Common myeloid progenitor, CD34-positive (primary cell): Measurements from ENCODE around the gene VGF.
"Not testable (repeated sequence)": the region's sequence is repeated elsewhere in the genome, so short reads cannot be mapped to it uniquely, and the experiment has no call there.

Experiments used
- CTCF ChIA-PET: fragments of 350-600 bp; sonication (Branson Sonifier 250); formaldehyde crosslinking; loops from one replicate; lab custom pipeline; 2021; ENCODE audit warnings: antibody characterized with exemption; lab: Charles Lee
- POLR2A ChIA-PET: fragments of 350-600 bp; sonication (Branson Sonifier 250); formaldehyde crosslinking; loops from one replicate; lab custom pipeline; 2021; ENCODE audit warnings: antibody characterized with exemption; lab: Charles Lee
- DNase-seq, 3 donors: peaks; one replicate each; pipeline versions ENCODE4 v3.0.0 to v3.0.0-alpha.2; 2013
- H3K27ac ChIP-seq, 2 experiments: 1 replicate in 1 of 2; 2 replicates in 1 of 2; pipeline ENCODE4 v1.7.0; 2013; ENCODE audit warnings: inconsistent platforms in 2 of 2, low read length in 2 of 2, mild to moderate bottlenecking in 2 of 2, low read depth in 1 of 2, moderate library complexity in 1 of 2; ENCODE audit not compliant: severe bottlenecking in 2 of 2, insufficient read depth in 1 of 2, poor library complexity in 1 of 2
- H3K27me3 ChIP-seq, 5 experiments: replicated peaks in 2 of 5; 1 replicate in 3 of 5; 2 replicates in 2 of 5; pipeline versions ENCODE4 v1.6.1 to v1.7.0; 2013; ENCODE audit warnings: low read length in 4 of 5, mild to moderate bottlenecking in 2 of 5, moderate library complexity in 2 of 5, inconsistent platforms in 1 of 5; ENCODE audit not compliant: insufficient read depth in 5 of 5, control insufficient read depth in 4 of 5
- H3K36me3 ChIP-seq, 4 experiments: 1 replicate in 2 of 4; 2 replicates in 2 of 4; pipeline versions ENCODE4 v1.6.1 to v1.7.0; 2013; ENCODE audit warnings: low read length in 3 of 4, control low read depth in 1 of 4, mild to moderate bottlenecking in 1 of 4; ENCODE audit not compliant: control insufficient read depth in 4 of 4, insufficient read depth in 4 of 4
- H3K4me1 ChIP-seq, 4 experiments: 1 replicate in 3 of 4; 2 replicates in 1 of 4; pipeline versions ENCODE4 v1.6.1 to v1.7.1; 2013; ENCODE audit warnings: low read length in 3 of 4, mild to moderate bottlenecking in 3 of 4, control low read depth in 1 of 4, inconsistent platforms in 1 of 4, moderate library complexity in 1 of 4; ENCODE audit not compliant: control insufficient read depth in 4 of 4, insufficient read depth in 4 of 4; ENCODE audit errors: control extremely low read depth in 1 of 4
- H3K4me3 ChIP-seq, 7 experiments: 1 replicate in 4 of 7; 2 replicates in 3 of 7; pipeline versions ENCODE4 v1.5.1 to v1.7.0; 2013; ENCODE audit warnings: mild to moderate bottlenecking in 7 of 7, low read length in 6 of 7, moderate library complexity in 6 of 7, inconsistent platforms in 2 of 7, low read depth in 2 of 7, control low read depth in 1 of 7; ENCODE audit not compliant: insufficient read depth in 4 of 7, control insufficient read depth in 1 of 7; ENCODE audit errors: extremely low read depth in 1 of 7
- H3K9me3 ChIP-seq, 5 experiments: 1 replicate in 4 of 5; 2 replicates in 1 of 5; pipeline versions ENCODE4 v1.6.1 to v1.7.1; 2013; ENCODE audit warnings: low read length in 4 of 5, mild to moderate bottlenecking in 2 of 5, inconsistent platforms in 1 of 5, low read depth in 1 of 5, moderate library complexity in 1 of 5; ENCODE audit not compliant: control insufficient read depth in 4 of 5, insufficient read depth in 2 of 5; ENCODE audit errors: control extremely low read depth in 1 of 5
- WGBS: methylation state at CpG from one replicate; pipeline ENCODE4 v1.1.5; 2013; ENCODE audit not compliant: insufficient coverage; 5-methylcytosine and 5-hydroxymethylcytosine counted together

VGF gene

DNA sequence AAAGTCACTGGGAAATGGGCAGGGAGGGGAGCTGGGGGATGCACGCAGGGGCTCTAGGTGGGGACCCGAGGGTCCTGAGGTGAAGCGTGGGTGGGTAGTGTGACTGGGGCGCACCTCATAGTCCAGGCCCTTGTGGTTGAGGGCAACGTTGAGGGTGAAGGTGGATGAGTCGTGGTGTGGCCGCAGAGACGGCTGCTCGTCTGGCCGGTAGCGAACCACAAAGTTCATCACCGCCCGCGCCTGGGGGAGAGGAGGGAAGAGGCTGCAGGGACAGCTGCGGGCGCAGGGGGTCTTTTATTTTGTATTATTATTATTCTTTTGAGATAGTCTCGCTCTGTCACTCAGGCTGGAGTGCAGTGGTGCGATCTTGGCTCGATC lies 41.3 kb upstream of the VGF start:
- Histone ChIP-seq H3K27ac (no peak overlapping the region), H3K4me1 (peaks cover 0 to 6% (median 5%) of the 10 kb centered on the region in 4 experiments), H3K4me3 (no peak overlapping the region), H3K36me3 (peaks cover 0 to 42% (median 21%) of the 10 kb centered on the region in 4 experiments), H3K9me3 (no peaks in the 10 kb centered on the region), H3K27me3 (peaks cover 0 to 31% (median 14%) of the 10 kb centered on the region in 5 experiments)
- CTCF ChIA-PET, result interaction anchor here (0.8 to 1.5 kb wide), 2 partner anchors 12 to 14 kb away, joined by 3 to 5 read pairs; no protein-coding TSS in a partner anchor
- DNase-seq, result no peak
- WGBS, result 94% methylated on average over 13 of the region's 19 CpGs
- POLR2A ChIA-PET, result no interaction called here

DNA sequence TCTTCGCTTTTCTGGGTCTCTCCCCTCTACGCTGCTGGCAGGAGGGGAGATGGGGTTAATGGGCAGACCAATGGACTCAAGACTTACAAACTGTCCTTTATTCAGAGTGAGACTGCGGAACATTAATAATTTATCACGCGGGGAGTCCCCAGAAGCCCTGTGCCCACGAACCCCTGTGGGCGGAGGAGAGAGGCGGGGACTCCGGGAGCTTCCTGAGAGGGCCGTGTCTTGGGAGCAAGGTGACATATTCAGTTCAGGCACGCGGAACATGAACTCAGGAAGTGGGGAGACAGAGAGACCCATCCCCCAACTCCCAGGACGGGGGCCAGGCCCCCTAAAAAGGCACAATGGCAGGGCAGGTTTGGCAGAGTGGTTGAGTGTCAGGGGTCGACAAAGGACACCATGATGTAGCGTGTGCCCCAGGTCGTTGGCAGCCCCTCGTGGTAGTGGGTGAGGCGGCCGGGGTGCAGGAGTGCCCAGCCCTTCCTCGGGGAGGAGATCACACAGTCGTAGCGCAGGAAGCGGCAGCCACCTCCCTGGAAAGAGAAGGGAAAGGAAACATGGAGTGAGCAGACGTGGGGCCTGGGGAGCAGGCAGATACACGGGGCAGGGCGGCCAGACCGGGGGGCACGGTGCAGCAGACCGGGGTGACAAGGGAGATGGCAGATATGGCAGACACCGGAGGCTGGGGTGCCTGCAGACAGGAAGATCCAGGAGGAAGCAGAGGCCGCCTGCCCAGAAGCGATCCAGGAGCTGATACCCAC lies 40.7 kb upstream of the VGF start:
- DNase-seq, result no peak
- H3K27me3 ChIP-seq, result peaks cover 0 to 36% (median 14%) of the 10 kb centered on the region in 5 experiments
- peaks cover 0 to 36% (median 17%) of the 10 kb centered on the region in 4 experiments for H3K36me3 ChIP-seq
- no peaks in the 10 kb centered on the region for H3K9me3 ChIP-seq
- ChIA-PET CTCF (interaction anchor here (1.5 kb wide), 1 partner anchor 13 kb away, joined by 5 read pairs; no protein-coding TSS in a partner anchor), POLR2A (no interaction called here)
- peaks cover 0 to 8% (median 6%) of the 10 kb centered on the region in 4 experiments for H3K4me1 ChIP-seq
- WGBS, result 90% methylated on average over 27 of the region's 32 CpGs
- no peak overlapping the region for H3K4me3 ChIP-seq
- H3K27ac ChIP-seq, result no peak overlapping the region

DNA sequence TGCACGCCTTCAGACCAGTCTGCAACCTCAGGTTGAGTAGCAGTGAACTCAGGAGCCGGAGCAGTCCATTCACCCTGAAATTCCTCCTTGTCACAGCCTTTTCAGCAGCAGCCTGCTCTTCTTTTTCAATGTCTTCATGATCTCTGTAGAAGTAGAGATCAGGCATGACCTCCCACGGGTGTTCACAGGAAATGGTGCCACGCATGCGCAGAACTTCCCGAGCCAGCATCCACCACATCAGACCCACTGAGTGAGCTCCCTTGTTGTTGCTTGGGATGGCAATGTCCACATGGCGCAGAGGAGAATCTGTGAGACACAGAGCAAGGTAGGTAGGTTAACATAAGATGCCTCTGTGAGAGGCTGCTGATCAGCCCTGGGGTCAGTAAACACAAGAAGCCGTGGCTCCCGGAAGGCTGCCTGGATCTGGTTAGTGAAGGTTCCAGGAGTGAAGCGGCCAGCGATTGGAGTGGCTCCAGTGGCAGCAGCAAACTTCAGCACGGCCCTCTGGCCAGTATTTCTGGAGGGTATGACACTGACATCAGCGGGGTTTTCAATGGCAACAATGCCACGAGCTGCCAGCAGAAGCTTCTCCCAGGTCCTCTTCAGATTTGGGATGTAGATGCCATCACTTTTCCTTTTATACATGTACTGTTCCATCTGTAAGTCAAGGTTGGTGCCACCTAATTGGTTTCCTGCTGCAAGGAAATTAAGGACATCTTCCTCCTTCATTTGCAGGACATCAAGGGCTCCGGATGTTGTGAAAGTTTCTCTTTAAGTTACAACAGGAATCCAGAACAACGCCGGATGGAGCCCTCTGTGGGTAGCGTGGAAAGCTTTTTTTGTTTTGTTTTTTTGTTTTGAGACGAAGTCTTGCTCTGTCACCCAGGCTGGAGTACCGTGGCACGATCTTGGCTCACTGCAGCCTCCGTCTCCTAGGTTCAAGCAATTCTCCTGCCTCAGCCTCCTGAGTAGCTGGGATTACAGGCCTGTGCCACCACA lies 38.7 kb upstream of the VGF start:
- ChIA-PET POLR2A (interaction anchor here (0.5 kb wide), 1 partner anchor 60 kb away, joined by 3 read pairs; no protein-coding TSS in a partner anchor), CTCF (interaction anchor here (0.9 to 1.6 kb wide), 5 partner anchors 9 to 40 kb away, joined by 3 to 4 read pairs (median 3); partner anchors contain the start of genes PLOD3 and ZNHIT1)

GRCh38 chr7:101202603-101202918 lies 37.2 kb upstream of the VGF start:
- peaks cover 0 to 10% (median 5%) of the 10 kb centered on the region in 4 experiments for H3K36me3 ChIP-seq
- no peak overlapping the region for H3K4me3 ChIP-seq
- H3K27ac ChIP-seq, result no peak overlapping the region
- 96% methylated on average over 5 of the region's 5 CpGs for WGBS
- ChIA-PET CTCF (interaction anchor here (1.0 to 1.8 kb wide), 4 partner anchors 9 to 59 kb away, joined by 3 to 6 read pairs (median 4); partner anchors contain the start of genes PLOD3 and ZNHIT1), POLR2A (no interaction called here)
- H3K4me1 ChIP-seq, result peaks cover 0 to 8% (median 6%) of the 10 kb centered on the region in 4 experiments
- H3K27me3 ChIP-seq, result peaks cover 0 to 64% (median 22%) of the 10 kb centered on the region in 5 experiments
- no peak for DNase-seq
- no peaks in the 10 kb centered on the region for H3K9me3 ChIP-seq

More for the DNA sequence above, 38.7 kb upstream of the VGF start:
- H3K36me3 ChIP-seq, result peaks cover 0 to 21% (median 8%) of the 10 kb centered on the region in 4 experiments
- not testable (repeated sequence) for H3K4me3 ChIP-seq, H3K27ac ChIP-seq, H3K4me1 ChIP-seq, H3K9me3 ChIP-seq, DNase-seq
- H3K27me3 ChIP-seq, result peaks cover 0 to 53% (median 22%) of the 10 kb centered on the region in 5 experiments
- WGBS, result 84% methylated on average over 16 of the region's 22 CpGs

GRCh38 chr7:101201695-101202602 lies 36.6 kb upstream of the VGF start:
- CTCF ChIA-PET, result interaction anchor here (1.0 to 1.8 kb wide), 4 partner anchors 10 to 58 kb away, joined by 3 to 6 read pairs (median 4); partner anchors contain the start of genes PLOD3 and ZNHIT1
- Histone ChIP-seq H3K27ac (no peak overlapping the region), H3K4me1 (peaks cover 0 to 8% (median 6%) of the 10 kb centered on the region in 4 experiments), H3K9me3 (no peaks in the 10 kb centered on the region), H3K4me3 (peak overlapping the region in 4 of 7 experiments; percentile 29 to 60 (median 40)), H3K36me3 (peaks cover 0 to 10% (median 5%) of the 10 kb centered on the region in 4 experiments), H3K27me3 (peaks cover 0 to 64% (median 22%) of the 10 kb centered on the region in 5 experiments)
- POLR2A ChIA-PET, result interaction anchor here (0.7 kb wide), 1 partner anchor 197 kb away, joined by 4 read pairs; no protein-coding TSS in a partner anchor
- DNase-seq, result peak in 2 of 3 donors; percentile 35 to 50
- 10% methylated on average over 67 of the region's 75 CpGs for WGBS
